Fibroblast of lung (primary cell): ENCODE measurements around the gene EIF2AK2. TPM values are rescaled to one million over a fixed set of nuclear protein-coding genes. Genes with fewer than 3 reads are reported as not detected.

Experiments
- DNase-seq, 2 donors: peaks; one replicate each; pipeline versions ENCODE4 v3.0.0 to v3.0.0-alpha.2; 2010; ENCODE audit warnings: low read depth in 2 of 2
- H2AFZ ChIP-seq: 2 replicates; pipeline ENCODE4 v1.5.1; 2012; ENCODE audit warnings: low read length, control low read depth, inconsistent platforms
- H3K27ac ChIP-seq: 2 replicates; pipeline ENCODE4 v1.5.1; 2011; ENCODE audit warnings: low read length, control low read depth; ENCODE audit not compliant: insufficient read depth
- H3K27me3 ChIP-seq: 2 replicates; pipeline ENCODE4 v1.5.1; 2011; ENCODE audit warnings: mild to moderate bottlenecking, low read length; ENCODE audit not compliant: control insufficient read depth, insufficient read depth
- H3K36me3 ChIP-seq: 2 replicates; pipeline ENCODE4 v1.5.1; 2011; ENCODE audit warnings: low read length; ENCODE audit not compliant: control insufficient read depth, insufficient read depth
- H3K4me1 ChIP-seq: 2 replicates; pipeline ENCODE4 v1.5.1; 2011; ENCODE audit warnings: low read length; ENCODE audit not compliant: control insufficient read depth, insufficient read depth; ENCODE audit errors: extremely low read depth
- H3K4me2 ChIP-seq: 2 replicates; pipeline ENCODE4 v1.5.1; 2011; ENCODE audit warnings: low read length, control low read depth; ENCODE audit not compliant: insufficient read depth; ENCODE audit errors: extremely low read depth
- H3K4me3 ChIP-seq, 4 experiments: fragments of 200-600 bp in 1 of 4; sonication (generic) in 1 of 4; replicated peaks in 1 of 4; 2 replicates each; pipeline ENCODE4 v1.5.1; 2011 to 2016; ENCODE audit warnings: low read length in 4 of 4, low read depth in 3 of 4, mild to moderate bottlenecking in 3 of 4, control low read depth in 2 of 4, inconsistent platforms in 1 of 4, mixed read lengths in 1 of 4; ENCODE audit not compliant: insufficient read depth in 1 of 4; ENCODE audit errors: control extremely low read depth in 1 of 4
- H3K79me2 ChIP-seq: 2 replicates; pipeline ENCODE4 v1.5.1; 2012; ENCODE audit warnings: mild to moderate bottlenecking, low read length, inconsistent platforms; ENCODE audit not compliant: control insufficient read depth, insufficient read depth
- H3K9ac ChIP-seq: 2 replicates; pipeline ENCODE4 v1.5.1; 2011; ENCODE audit warnings: mild to moderate bottlenecking, low read length, control low read depth; ENCODE audit not compliant: insufficient read depth
- H3K9me3 ChIP-seq: 2 replicates; pipeline ENCODE4 v1.5.1; 2012; ENCODE audit warnings: low read depth, low read length; ENCODE audit not compliant: control insufficient read depth, insufficient read depth
- H4K20me1 ChIP-seq: 2 replicates; pipeline ENCODE4 v1.5.1; 2011; ENCODE audit warnings: low read length; ENCODE audit not compliant: control insufficient read depth, insufficient read depth; ENCODE audit errors: extremely low read depth
- EZH2 ChIP-seq: IDR thresholded peaks from 2 replicates; pipeline ENCODE4 v1.5.1; 2012; ENCODE audit warnings: low read length, control low read depth, mild to moderate bottlenecking; ENCODE audit errors: missing control alignments
- polyA plus RNA-seq, 2 donors: library from polyadenylated mRNA; depleted of rRNA in 1 of 2; stranded (reverse) in 1 of 2; unstranded in 1 of 2; fragments of >200 nt; gene quantifications; 2 replicates each; pipeline ENCODE4 v1.2.1, GENCODE V29; 2011 to 2012; ENCODE audit warnings: missing spikeins in 1 of 2
- total RNA-seq: library from RNA; depleted of rRNA; stranded (reverse); fragments of >200 nt; gene quantifications from 2 replicates; pipeline ENCODE4 v1.2.1, GENCODE V29; 2014
- TF ChIP-seq, protein P1 (sequence below), 2 donors: IDR thresholded peaks in 1 of 2; conservative IDR thresholded peaks in 1 of 2; 1 replicate in 1 of 2; 2 replicates in 1 of 2; pipeline ENCODE4 v1.5.1; 2011 to 2012; ENCODE audit warnings: low read length in 2 of 2, control low read depth in 1 of 2, inconsistent platforms in 1 of 2, low read depth in 1 of 2, mild to moderate bottlenecking in 1 of 2

Gene EIF2AK2
- total and polyA plus RNA-seq, 2 donors (not counting 1 experiment from before 2014, with no cell fraction given), result 32.0 to 39.9 TPM

DNA sequence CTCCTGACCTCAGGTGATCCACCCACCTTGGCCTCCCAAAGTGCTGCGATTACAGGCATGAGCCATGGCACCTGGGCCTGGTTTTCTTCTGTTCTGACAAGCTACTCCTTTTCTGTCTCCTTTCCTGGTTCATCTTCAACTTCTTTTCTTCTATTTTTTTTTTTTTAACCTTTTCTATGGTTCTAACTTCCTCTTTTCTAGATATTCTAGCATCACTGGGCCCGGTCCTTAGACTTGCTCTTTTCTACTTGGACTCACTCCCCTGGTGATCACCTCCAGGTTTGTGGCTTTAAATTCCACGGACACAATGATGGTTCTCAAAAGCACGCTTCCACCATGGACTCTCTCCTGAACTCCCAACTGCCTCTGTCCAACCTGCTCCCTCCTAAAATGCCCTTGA lies 2.0 kb downstream of the EIF2AK2 start:
- Histone ChIP-seq H4K20me1 (no peaks in the 10 kb centered on the region), H3K36me3 (peaks cover 3% of the 10 kb centered on the region), H3K4me2 (no peak overlapping the region), H2AFZ (no peak overlapping the region), H3K9me3 (no peaks in the 10 kb centered on the region), H3K4me3 (peak overlapping the region in 1 of 4 experiments; percentile 90), H3K27me3 (no peaks in the 10 kb centered on the region), H3K9ac (no peak overlapping the region), H3K79me2 (peaks cover 38% of the 10 kb centered on the region), H3K27ac (no peak overlapping the region), H3K4me1 (peaks cover 2% of the 10 kb centered on the region)
- no peak for DNase-seq
- TF ChIP-seq, protein P1, sequence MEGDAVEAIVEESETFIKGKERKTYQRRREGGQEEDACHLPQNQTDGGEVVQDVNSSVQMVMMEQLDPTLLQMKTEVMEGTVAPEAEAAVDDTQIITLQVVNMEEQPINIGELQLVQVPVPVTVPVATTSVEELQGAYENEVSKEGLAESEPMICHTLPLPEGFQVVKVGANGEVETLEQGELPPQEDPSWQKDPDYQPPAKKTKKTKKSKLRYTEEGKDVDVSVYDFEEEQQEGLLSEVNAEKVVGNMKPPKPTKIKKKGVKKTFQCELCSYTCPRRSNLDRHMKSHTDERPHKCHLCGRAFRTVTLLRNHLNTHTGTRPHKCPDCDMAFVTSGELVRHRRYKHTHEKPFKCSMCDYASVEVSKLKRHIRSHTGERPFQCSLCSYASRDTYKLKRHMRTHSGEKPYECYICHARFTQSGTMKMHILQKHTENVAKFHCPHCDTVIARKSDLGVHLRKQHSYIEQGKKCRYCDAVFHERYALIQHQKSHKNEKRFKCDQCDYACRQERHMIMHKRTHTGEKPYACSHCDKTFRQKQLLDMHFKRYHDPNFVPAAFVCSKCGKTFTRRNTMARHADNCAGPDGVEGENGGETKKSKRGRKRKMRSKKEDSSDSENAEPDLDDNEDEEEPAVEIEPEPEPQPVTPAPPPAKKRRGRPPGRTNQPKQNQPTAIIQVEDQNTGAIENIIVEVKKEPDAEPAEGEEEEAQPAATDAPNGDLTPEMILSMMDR (conservative IDR thresholded peaks at IDR 0.05 in 1 of 2, IDR thresholded peaks at IDR 0.05 in 1 of 2; ENCODE audit: low read depth in 1 of 2, low read length in 2 of 2), result no peak
- no peak for TF ChIP-seq EZH2

DNA sequence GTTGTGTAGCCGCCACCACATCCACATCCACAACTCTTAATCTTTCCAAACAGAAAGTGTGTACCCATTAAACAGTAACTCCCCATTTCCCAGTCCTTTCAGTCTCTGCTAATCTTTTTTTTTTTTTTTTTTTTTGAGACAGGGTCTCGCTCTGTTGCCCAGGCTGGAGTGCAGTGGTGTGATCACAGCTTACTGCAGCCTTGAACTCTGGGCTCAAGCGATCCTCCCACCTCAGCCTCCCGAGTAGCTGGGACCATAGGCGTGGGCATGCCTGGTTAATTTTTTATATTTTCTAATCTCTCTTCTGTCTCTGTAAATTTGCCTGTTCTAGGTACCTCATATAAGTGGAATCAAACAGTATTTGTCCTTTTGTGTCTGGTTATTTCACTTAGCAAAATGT lies 3.6 kb downstream of the EIF2AK2 start:
- DNase-seq, result no peak
- Histone ChIP-seq H3K27me3 (no peaks in the 10 kb centered on the region), H3K9ac (no peak overlapping the region), H3K27ac (no peak overlapping the region), H3K9me3 (no peaks in the 10 kb centered on the region), H2AFZ (no peak overlapping the region), H3K79me2 (peaks cover 40% of the 10 kb centered on the region), H3K36me3 (peaks cover 5% of the 10 kb centered on the region), H3K4me2 (no peak overlapping the region), H3K4me3 (no peak overlapping the region), H4K20me1 (no peaks in the 10 kb centered on the region), H3K4me1 (peaks cover 2% of the 10 kb centered on the region)
- TF ChIP-seq EZH2, result no peak
- TF ChIP-seq, protein P1 (conservative IDR thresholded peaks at IDR 0.05 in 1 of 2, IDR thresholded peaks at IDR 0.05 in 1 of 2; ENCODE audit: low read depth in 1 of 2, low read length in 2 of 2), result no peak

DNA sequence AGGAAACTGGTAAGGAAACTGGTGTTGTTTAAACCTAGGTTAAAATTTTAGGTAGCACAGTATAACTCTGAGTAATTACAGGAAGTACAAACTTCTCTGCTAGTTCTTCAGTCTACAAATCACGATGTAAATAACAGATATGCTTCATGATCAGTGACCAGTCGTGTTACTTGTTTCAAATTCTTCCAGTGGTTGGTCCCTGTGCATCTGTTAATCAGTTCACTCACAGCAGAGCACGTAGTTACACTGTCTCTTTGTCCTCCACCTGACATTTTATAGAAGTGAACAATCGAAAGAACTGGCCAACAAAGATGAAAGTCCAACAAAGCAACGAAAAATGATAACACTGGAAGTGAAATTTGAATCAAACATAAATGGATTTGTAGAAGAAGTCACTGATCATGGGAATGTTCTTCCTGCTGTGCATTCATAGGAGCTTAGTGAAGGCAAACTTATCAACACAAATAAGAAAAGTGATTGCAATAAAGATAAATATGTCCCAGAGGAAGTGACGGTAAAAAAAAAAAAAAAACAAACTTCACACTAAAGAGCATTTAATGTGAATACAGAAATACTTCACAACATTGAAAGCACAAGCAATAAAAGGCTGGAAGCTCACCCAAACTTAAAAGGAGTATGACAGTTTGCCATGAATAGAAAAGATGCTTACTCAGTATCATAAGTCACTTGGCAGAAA lies 7.0 kb downstream of the EIF2AK2 start:
- H3K9me3 ChIP-seq, result no peaks in the 10 kb centered on the region
- no peaks in the 10 kb centered on the region for H4K20me1 ChIP-seq
- H3K4me2 ChIP-seq, result no peak overlapping the region
- H3K9ac ChIP-seq, result no peak overlapping the region
- no peak overlapping the region for H3K4me3 ChIP-seq
- H3K4me1 ChIP-seq, result no peaks in the 10 kb centered on the region
- H3K27me3 ChIP-seq, result no peaks in the 10 kb centered on the region
- TF ChIP-seq, protein P1 (conservative IDR thresholded peaks at IDR 0.05 in 1 of 2, IDR thresholded peaks at IDR 0.05 in 1 of 2; ENCODE audit: low read depth in 1 of 2, low read length in 2 of 2), result no peak
- TF ChIP-seq EZH2, result no peak
- peaks cover 8% of the 10 kb centered on the region for H3K36me3 ChIP-seq
- H2AFZ ChIP-seq, result no peak overlapping the region
- DNase-seq, result no peak
- peaks cover 22% of the 10 kb centered on the region for H3K79me2 ChIP-seq
- no peak overlapping the region for H3K27ac ChIP-seq
